D341Med (cell line): Measurements from ENCODE around the gene MAEA.

Source experiments
- DNase-seq: peaks from one replicate; pipeline ENCODE4 v3.0.0; 2012; ENCODE audit warnings: low spot score

The MAEA gene

GRCh38 chr4:1380368-1381151 lies 90.9 kb downstream of the MAEA start:
- DNase-seq: no peak

GRCh38 chr4:1381181-1381621 lies 91.5 kb downstream of the MAEA start:
- DNase-seq: no peak

DNA sequence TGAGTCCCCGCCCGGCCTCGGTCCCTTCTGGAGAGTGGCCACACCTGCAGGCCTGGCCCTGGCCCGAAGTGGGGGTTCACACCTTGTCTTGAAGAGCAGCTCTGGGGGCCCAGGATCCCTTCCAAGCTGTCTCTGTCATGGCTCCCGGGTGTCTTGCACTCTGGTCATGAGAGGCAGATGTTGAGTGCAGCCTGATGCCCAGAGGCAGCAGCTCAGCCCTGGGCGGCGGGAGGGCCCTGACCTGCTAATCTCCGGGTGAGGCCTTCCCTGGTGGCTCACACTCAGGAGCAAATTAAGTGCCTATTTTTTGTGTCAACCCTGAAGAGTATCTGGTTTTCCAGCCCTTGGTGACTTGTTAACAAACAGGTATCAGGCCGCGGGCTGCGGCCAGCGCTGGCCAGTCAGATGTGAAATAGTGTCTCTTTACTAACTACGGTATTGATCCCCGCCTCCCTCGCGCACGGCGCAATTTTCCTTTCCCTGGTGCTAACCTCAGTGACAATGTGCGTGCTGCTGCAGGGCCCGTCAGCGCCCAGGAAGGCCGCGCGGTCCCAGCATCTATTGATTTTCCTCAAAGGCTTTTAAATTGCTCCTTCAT lies 92.4 kb downstream of the MAEA start:
- DNase-seq: no peak

DNA sequence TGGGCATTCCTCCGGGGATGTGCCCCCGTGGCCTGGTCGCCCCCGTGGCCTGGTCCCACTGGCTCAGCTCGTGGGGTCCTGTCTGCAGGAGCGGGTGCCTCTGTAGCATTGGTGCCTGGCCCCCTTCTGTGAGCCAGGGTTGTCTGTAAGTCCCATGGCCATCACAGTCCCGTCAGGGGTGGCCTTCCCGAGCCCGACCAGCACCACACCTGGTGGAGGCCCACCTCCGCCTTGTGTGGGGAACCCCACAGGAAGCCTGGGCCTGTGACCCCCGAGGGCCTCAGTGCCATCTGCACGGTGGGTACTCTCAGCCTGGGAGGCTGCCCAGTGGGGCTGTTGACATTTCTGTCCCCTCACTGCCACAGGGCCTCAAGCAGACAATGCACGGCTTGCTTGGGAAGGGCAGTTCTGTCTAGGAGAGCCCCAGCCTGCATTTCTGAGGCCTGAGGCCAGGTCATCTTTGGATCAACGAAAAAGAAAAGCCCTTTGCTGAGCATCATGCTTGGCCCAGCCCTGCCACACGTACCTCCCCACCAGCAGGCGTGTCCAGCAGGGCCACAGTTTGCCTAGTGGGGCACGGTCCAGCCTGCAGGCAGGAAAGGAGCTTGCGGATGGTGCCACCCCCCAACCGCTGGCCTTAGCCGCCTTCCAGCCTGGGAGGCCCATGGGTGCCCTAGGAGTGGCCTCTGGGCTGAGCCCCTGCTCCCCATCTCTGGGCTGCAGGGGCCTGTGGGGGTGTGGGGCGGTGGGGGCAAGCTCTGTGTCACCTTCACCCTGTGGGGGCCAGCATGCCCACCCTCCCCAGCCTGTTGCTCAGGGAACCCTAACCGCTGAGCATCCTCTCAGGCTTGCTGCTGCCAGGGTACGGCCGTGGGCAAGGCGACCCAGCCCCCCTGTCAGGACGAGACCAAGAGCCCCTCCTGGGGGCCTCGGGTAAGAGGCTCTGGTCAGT lies 93.4 kb downstream of the MAEA start:
- DNase-seq: no peak

DNA sequence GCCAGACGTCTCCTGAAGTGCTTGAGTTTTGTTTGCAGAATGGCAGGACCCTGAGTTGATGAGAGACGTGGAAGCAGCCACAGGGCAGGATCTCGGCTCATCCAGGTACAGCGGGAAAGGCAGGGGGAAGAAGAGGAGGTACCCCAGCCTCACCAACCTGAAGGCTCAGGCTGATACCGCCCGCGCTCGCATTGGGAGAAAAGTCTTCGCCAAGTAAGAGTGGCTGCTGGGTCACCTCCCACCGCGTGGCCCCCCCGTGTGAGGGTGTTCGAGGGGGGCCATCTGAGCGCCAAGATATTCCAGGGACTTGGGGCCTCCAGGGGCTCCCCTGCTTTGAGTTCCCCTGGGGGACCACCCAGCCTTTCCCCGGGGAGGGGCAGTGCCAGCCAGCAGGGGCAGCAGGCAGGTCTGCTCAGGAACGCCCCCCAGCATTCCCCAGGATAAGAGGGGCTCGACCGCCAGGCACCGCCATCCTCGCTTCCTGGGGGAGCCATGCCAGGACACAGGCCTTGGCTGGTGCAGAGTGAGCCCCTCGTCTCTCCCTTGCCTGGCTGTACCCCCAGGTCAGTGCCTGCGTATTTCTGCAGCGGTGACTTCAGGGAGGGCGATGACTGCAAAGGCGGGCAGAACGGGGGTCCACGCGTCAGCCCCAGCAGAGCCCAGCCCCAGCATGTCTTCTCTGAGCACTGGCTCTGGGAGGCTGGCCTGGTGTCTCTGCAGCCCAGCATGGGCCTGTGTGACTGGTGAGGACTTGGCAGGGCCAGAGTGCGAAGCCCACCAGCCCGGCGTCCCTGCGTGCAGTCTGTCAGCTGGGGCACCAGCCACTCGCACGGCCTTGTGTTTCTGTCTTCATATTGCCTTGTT lies 94.3 kb downstream of the MAEA start:
- DNase-seq: no peak

DNA sequence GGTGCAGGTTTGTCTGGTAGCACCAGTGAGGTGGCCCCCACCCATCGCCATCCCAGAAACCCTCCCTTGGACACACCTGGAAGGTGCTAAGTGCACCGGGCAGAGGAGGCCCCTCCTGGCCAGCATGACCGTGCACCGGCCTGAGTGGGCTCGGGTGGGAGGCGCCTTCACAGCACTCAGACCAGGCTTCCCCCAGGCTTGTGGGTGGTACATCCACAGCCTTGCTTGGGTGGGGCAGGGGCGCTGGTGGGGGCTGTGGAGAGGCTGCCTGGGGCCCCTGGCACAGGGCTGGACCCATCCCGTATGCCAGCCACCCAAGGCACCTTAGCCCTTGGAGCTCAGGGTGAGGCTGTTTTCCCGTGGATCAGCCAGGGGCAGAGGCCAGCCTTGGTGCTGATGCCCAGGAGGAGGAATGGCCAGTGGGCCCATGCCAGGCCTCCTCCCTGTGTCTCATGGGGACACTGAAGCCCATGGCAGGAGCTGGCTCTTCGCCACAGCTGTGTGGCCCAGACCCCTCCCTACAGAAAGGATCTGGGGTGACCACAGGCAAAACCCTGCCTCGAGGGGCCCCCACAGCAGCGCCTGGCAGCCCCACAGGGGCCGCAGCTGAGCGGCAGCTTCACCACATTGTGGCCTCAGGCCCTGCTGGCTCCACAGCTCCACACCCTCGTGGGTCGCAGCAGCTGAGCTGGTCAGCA lies 95.1 kb downstream of the MAEA start:
- DNase-seq: no peak

GRCh38 chr4:1385373-1386340 lies 96.0 kb downstream of the MAEA start:
- DNase-seq: no peak
